ENCODE results near the gene HHLA2. TPM values are rescaled to one million over a fixed set of nuclear protein-coding genes. Genes with fewer than 3 reads are reported as not detected.

Gene HHLA2
- polyA plus RNA-seq, 3 donors = 0.13 TPM; not detected in 2

DNA sequence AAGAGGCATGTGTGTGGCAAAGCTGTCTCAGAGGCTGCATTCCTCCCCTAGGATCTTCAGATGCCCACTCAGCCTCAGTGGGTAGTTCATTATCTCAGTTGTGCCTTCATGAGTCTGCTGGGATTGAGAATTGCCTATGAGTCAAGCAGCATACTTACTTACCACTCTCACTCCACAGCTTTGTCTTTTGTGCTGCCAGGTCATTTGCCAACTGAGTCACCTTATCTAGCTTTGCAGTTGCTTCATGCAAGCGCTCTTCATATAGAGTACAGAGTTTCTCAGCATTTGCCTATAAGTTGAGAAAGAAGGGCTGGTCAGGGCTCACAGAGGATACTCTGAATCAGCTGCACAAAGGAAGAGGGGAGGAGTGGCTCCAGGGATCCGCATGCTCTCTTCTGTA lies 124.6 kb downstream of the HHLA2 start:
- 100% methylated on average over 1 of the region's 2 CpGs for WGBS (ENCODE audit: insufficient coverage)
- intact Hi-C loops (cut with micrococcal nuclease) = no loop called here
- Mint-ChIP-seq H3K4me1 (no peaks in the 10 kb centered on the region), H3K27me3 (ENCODE audit: low read depth in 3 of 3) (no peaks in the 10 kb centered on the region), H3K9me3 (peaks cover 0 to 2% (median 0%) of the 10 kb centered on the region in 7 donors), H3K27ac (no peak overlapping the region), H3K4me3 (no peak overlapping the region), H3K36me3 (no peaks in the 10 kb centered on the region)
- Histone ChIP-seq H3K36me3 (replicated peaks in 1 of 2; ENCODE audit: control insufficient read depth in 1 of 2, insufficient read depth in 2 of 2, low read length in 2 of 2) (no peaks in the 10 kb centered on the region), H3K4me3 (replicated peaks in 1 of 3; ENCODE audit: low read depth in 2 of 3, low read length in 3 of 3) (no peak overlapping the region), H3K79me2 (ENCODE audit: insufficient read depth, low read length) (no peaks in the 10 kb centered on the region), H3K4me2 (replicated peaks; ENCODE audit: extremely low read depth, low read length, poor library complexity, severe bottlenecking) (no peak overlapping the region), H2AFZ (ENCODE audit: insufficient read depth, low read depth, low read length, poor library complexity, severe bottlenecking) (no peak overlapping the region), H3K27ac (ENCODE audit: low read depth in 1 of 2, low read length in 2 of 2) (no peak overlapping the region), H4K20me1 (ENCODE audit: insufficient read depth, low read length) (no peaks in the 10 kb centered on the region), H3K27me3 (ENCODE audit: control insufficient read depth in 2 of 2, insufficient read depth in 2 of 2, low read length in 2 of 2) (no peaks in the 10 kb centered on the region), H3K9me3 (replicated peaks in 1 of 2; ENCODE audit: control insufficient read depth in 1 of 2, insufficient read depth in 1 of 2, low read length in 2 of 2) (no peaks in the 10 kb centered on the region), H3K9ac (ENCODE audit: insufficient read depth, low read length, poor library complexity, severe bottlenecking) (no peak overlapping the region), H3K4me1 (ENCODE audit: control insufficient read depth in 1 of 2, insufficient read depth in 2 of 2, low read length in 2 of 2) (no peaks in the 10 kb centered on the region)
- no peak for DNase-seq
- TF ChIP-seq, protein P1, sequence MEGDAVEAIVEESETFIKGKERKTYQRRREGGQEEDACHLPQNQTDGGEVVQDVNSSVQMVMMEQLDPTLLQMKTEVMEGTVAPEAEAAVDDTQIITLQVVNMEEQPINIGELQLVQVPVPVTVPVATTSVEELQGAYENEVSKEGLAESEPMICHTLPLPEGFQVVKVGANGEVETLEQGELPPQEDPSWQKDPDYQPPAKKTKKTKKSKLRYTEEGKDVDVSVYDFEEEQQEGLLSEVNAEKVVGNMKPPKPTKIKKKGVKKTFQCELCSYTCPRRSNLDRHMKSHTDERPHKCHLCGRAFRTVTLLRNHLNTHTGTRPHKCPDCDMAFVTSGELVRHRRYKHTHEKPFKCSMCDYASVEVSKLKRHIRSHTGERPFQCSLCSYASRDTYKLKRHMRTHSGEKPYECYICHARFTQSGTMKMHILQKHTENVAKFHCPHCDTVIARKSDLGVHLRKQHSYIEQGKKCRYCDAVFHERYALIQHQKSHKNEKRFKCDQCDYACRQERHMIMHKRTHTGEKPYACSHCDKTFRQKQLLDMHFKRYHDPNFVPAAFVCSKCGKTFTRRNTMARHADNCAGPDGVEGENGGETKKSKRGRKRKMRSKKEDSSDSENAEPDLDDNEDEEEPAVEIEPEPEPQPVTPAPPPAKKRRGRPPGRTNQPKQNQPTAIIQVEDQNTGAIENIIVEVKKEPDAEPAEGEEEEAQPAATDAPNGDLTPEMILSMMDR (IDR thresholded peaks at IDR 0.05) = no peak

Other genes starting within 250 kb of the HHLA2 start
- 100 to 1,000 TPM in 2 of 3 donors, 10 to 100 TPM in 1; 52.3 to 203 (median 173) TPM for gene CD47, start 205.5 kb upstream of the HHLA2 start, polyA plus RNA-seq
- 10 to 100 TPM in 2 of 3 donors, 1 to 10 TPM in 1; 4.9 to 22.9 (median 15.1) TPM for gene IFT57, start 74.1 kb upstream of the HHLA2 start, polyA plus RNA-seq
- not detected for gene MYH15, start 214.0 kb downstream of the HHLA2 start, polyA plus RNA-seq